ENCODE measurements around the gene NTRK1. TPM values are rescaled to one million over a fixed set of nuclear protein-coding genes. Genes with fewer than 3 reads are reported as not detected.

Gene NTRK1
- total RNA-seq, 8 experiments from 2014 or later, result 0.27 to 2.5 (median 0.61) TPM; not detected in 1

- H3K4me1 ChIP-seq (replicated peaks in 1 of 2), result peaks cover 48 to 65% of the 10 kb centered on the region in 2 donors
- 46 to 100% (median 56%) methylated on average over 1 to 7 of the region's 7 CpGs; no CpG with 5 or more reads in 6 of the 10 experiments for WGBS, 10 experiments
- in situ Hi-C loops (cut with MboI; ENCODE audit: low pct_unique_long_range_greater_than_20kb in 2 of 9, low sequenced_read_pairs in 9 of 9, unreplicated experiment in 9 of 9), result loop anchor here in 2 of 9 experiments (25.0 kb wide), 1 partner anchor 176 kb away; the partner anchor contains the start of gene NES (in 2 of the 2)
- ATAC-seq (replicated peaks in 6 of 8), result no peak
- H3K27ac ChIP-seq, result no peak overlapping the region
- H3K4me3 ChIP-seq, result no peak overlapping the region
These were observed 3.0 kb downstream of the NTRK1 start for GRCh38 chr1:156863631-156864030.

- Histone ChIP-seq H3K27ac (no peak overlapping the region), H3K4me1 (replicated peaks in 1 of 2) (peaks cover 41 to 55% of the 10 kb centered on the region in 2 donors), H3K4me3 (no peak overlapping the region)
- in situ Hi-C loops (cut with MboI; ENCODE audit: low pct_unique_long_range_greater_than_20kb in 2 of 9, low sequenced_read_pairs in 9 of 9, unreplicated experiment in 9 of 9), result loop anchor here in 2 of 9 experiments (25.0 kb wide), 1 partner anchor 177 kb away; the partner anchor contains the start of gene NES (in 2 of the 2)
- ATAC-seq (replicated peaks in 6 of 8), result no peak
- 80 to 100% (median 96%) methylated on average over 1 to 3 of the region's 4 CpGs; no CpG with 5 or more reads in 6 of the 10 experiments for WGBS, 10 experiments
These were observed 4.1 kb downstream of the NTRK1 start for GRCh38 chr1:156864796-156865195.

GRCh38 chr1:156865258-156865657 lies 4.6 kb downstream of the NTRK1 start:
- ATAC-seq (replicated peaks in 6 of 8), result no peak
- WGBS, 10 experiments, result 40 to 92% (median 69%) methylated on average over 1 to 9 of the region's 9 CpGs; no CpG with 5 or more reads in 1 of the 10 experiments

GRCh38 chr1:156865865-156866248 lies 5.2 kb downstream of the NTRK1 start:
- Histone ChIP-seq H3K4me3 (no peak overlapping the region), H3K4me1 (replicated peaks in 1 of 2) (peaks cover 30 to 47% of the 10 kb centered on the region in 2 donors), H3K27ac (no peak overlapping the region)
- no peak for ATAC-seq (replicated peaks in 6 of 8)
- WGBS, 10 experiments, result 65 to 80% (median 72%) methylated on average over 1 to 4 of the region's 4 CpGs; no CpG with 5 or more reads in 4 of the 10 experiments
- in situ Hi-C loops (cut with MboI; ENCODE audit: low pct_unique_long_range_greater_than_20kb in 2 of 9, low sequenced_read_pairs in 9 of 9, unreplicated experiment in 9 of 9), result loop anchor here in 2 of 9 experiments (25.0 kb wide), 1 partner anchor 179 kb away; the partner anchor contains the start of gene NES (in 2 of the 2)

More at GRCh38 chr1:156865258-156865657, 4.6 kb downstream of the NTRK1 start:
- in situ Hi-C loops (cut with MboI; ENCODE audit: low pct_unique_long_range_greater_than_20kb in 2 of 9, low sequenced_read_pairs in 9 of 9, unreplicated experiment in 9 of 9), result loop anchor here in 2 of 9 experiments (25.0 kb wide), 1 partner anchor 178 kb away; the partner anchor contains the start of gene NES (in 2 of the 2)
- Histone ChIP-seq H3K27ac (no peak overlapping the region), H3K4me1 (replicated peaks in 1 of 2) (peaks cover 36 to 50% of the 10 kb centered on the region in 2 donors), H3K4me3 (no peak overlapping the region)

- no peak overlapping the region for H3K27ac ChIP-seq
- WGBS, 10 experiments, result 4 to 20% (median 7%) methylated on average over 1 to 3 of the region's 12 CpGs; no CpG with 5 or more reads in 7 of the 10 experiments
- peak in 2 of 8 experiments; percentile 9 to 38 for ATAC-seq (replicated peaks in 6 of 8)
- H3K4me3 ChIP-seq, result no peak overlapping the region
- peaks cover 25 to 42% of the 10 kb centered on the region in 2 donors for H3K4me1 ChIP-seq (replicated peaks in 1 of 2)
- in situ Hi-C loops (cut with MboI; ENCODE audit: low pct_unique_long_range_greater_than_20kb in 2 of 9, low sequenced_read_pairs in 9 of 9, unreplicated experiment in 9 of 9), result loop anchor here in 2 of 9 experiments (25.0 kb wide), 1 partner anchor 179 kb away; the partner anchor contains the start of gene NES (in 2 of the 2)
These were observed 5.7 kb downstream of the NTRK1 start for GRCh38 chr1:156866249-156866909.

GRCh38 chr1:156868341-156868740 lies 7.7 kb downstream of the NTRK1 start:
- WGBS, 10 experiments, result 59 to 67% methylated on average over 3 to 9 of the region's 13 CpGs; no CpG with 5 or more reads in 8 of the 10 experiments
- Histone ChIP-seq H3K4me1 (replicated peaks in 1 of 2) (peaks cover 15 to 22% of the 10 kb centered on the region in 2 donors), H3K27ac (no peak overlapping the region), H3K4me3 (no peak overlapping the region)
- peak in 1 of 8 experiments; percentile 12 for ATAC-seq (replicated peaks in 6 of 8)
- in situ Hi-C loops (cut with MboI; ENCODE audit: low pct_unique_long_range_greater_than_20kb in 2 of 9, low sequenced_read_pairs in 9 of 9, unreplicated experiment in 9 of 9), result loop anchor here in 2 of 9 experiments (25.0 kb wide), 1 partner anchor 181 kb away; the partner anchor contains the start of gene NES (in 2 of the 2)

GRCh38 chr1:156869455-156869854 lies 8.8 kb downstream of the NTRK1 start:
- Histone ChIP-seq H3K4me1 (replicated peaks in 1 of 2) (peaks cover 15 to 20% of the 10 kb centered on the region in 2 donors), H3K27ac (no peak overlapping the region), H3K4me3 (no peak overlapping the region)
- in situ Hi-C loops (cut with MboI; ENCODE audit: low pct_unique_long_range_greater_than_20kb in 2 of 9, low sequenced_read_pairs in 9 of 9, unreplicated experiment in 9 of 9), result loop anchor here in 2 of 9 experiments (25.0 kb wide), 1 partner anchor 182 kb away; the partner anchor contains the start of gene NES (in 2 of the 2)
- ATAC-seq (replicated peaks in 6 of 8), result no peak
- 17 to 100% (median 94%) methylated on average over 1 to 8 of the region's 9 CpGs; no CpG with 5 or more reads in 2 of the 10 experiments for WGBS, 10 experiments

GRCh38 chr1:156873659-156874058 lies 13.0 kb downstream of the NTRK1 start:
- Histone ChIP-seq H3K4me1 (replicated peaks in 1 of 2) (peaks cover 15 to 23% of the 10 kb centered on the region in 2 donors), H3K4me3 (no peak overlapping the region), H3K27ac (no peak overlapping the region)
- in situ Hi-C loops (cut with MboI; ENCODE audit: low pct_unique_long_range_greater_than_20kb in 2 of 9, low sequenced_read_pairs in 9 of 9, unreplicated experiment in 9 of 9), result loop anchor here in 2 of 9 experiments (25.0 kb wide), 1 partner anchor 186 kb away; the partner anchor contains the start of gene NES (in 2 of the 2)
- no peak for ATAC-seq (replicated peaks in 6 of 8)
- 64 to 98% (median 89%) methylated on average over 3 to 14 of the region's 18 CpGs; no CpG with 5 or more reads in 5 of the 10 experiments for WGBS, 10 experiments

GRCh38 chr1:156874142-156874541 lies 13.5 kb downstream of the NTRK1 start:
- Histone ChIP-seq H3K4me1 (replicated peaks in 1 of 2) (peaks cover 15 to 23% of the 10 kb centered on the region in 2 donors), H3K27ac (no peak overlapping the region), H3K4me3 (no peak overlapping the region)
- peak in 1 of 8 experiments; percentile 11 for ATAC-seq (replicated peaks in 6 of 8)
- in situ Hi-C loops (cut with MboI; ENCODE audit: low pct_unique_long_range_greater_than_20kb in 2 of 9, low sequenced_read_pairs in 9 of 9, unreplicated experiment in 9 of 9), result loop anchor here in 2 of 9 experiments (25.0 kb wide), 1 partner anchor 187 kb away; the partner anchor contains the start of gene NES (in 2 of the 2)
- WGBS, 10 experiments, result 65 to 100% (median 77%) methylated on average over 1 to 5 of the region's 5 CpGs; no CpG with 5 or more reads in 5 of the 10 experiments

GRCh38 chr1:156874572-156875340 lies 14.1 kb downstream of the NTRK1 start:
- peak in 4 of 8 experiments; percentile 13 to 20 (median 13) for ATAC-seq (replicated peaks in 6 of 8)
- H3K4me3 ChIP-seq, result no peak overlapping the region
- in situ Hi-C loops (cut with MboI; ENCODE audit: low pct_unique_long_range_greater_than_20kb in 2 of 9, low sequenced_read_pairs in 9 of 9, unreplicated experiment in 9 of 9), result loop anchor here in 2 of 9 experiments (25.0 kb wide), 1 partner anchor 187 kb away; the partner anchor contains the start of gene NES (in 2 of the 2)
- WGBS, 10 experiments, result 0 to 95% (median 60%) methylated on average over 1 to 7 of the region's 16 CpGs; no CpG with 5 or more reads in 1 of the 10 experiments
- H3K27ac ChIP-seq, result no peak overlapping the region
- H3K4me1 ChIP-seq (replicated peaks in 1 of 2), result peaks cover 15 to 23% of the 10 kb centered on the region in 2 donors

- Histone ChIP-seq H3K27ac (no peak overlapping the region), H3K4me1 (replicated peaks in 1 of 2) (peaks cover 15 to 23% of the 10 kb centered on the region in 2 donors), H3K4me3 (no peak overlapping the region)
- peak in 2 of 8 experiments; percentile 7 to 10 for ATAC-seq (replicated peaks in 6 of 8)
- 80% methylated on average over 1 to 2 of the region's 5 CpGs; no CpG with 5 or more reads in 8 of the 10 experiments for WGBS, 10 experiments
- in situ Hi-C loops (cut with MboI; ENCODE audit: low pct_unique_long_range_greater_than_20kb in 2 of 9, low sequenced_read_pairs in 9 of 9, unreplicated experiment in 9 of 9), result no loop called here
These were observed 14.6 kb downstream of the NTRK1 start for GRCh38 chr1:156875341-156875615.

- WGBS, 10 experiments, result 8 to 53% (median 25%) methylated on average over 4 to 8 of the region's 21 CpGs; no CpG with 5 or more reads in 7 of the 10 experiments
- in situ Hi-C loops (cut with MboI; ENCODE audit: low pct_unique_long_range_greater_than_20kb in 2 of 9, low sequenced_read_pairs in 9 of 9, unreplicated experiment in 9 of 9), result no loop called here
- ATAC-seq (replicated peaks in 6 of 8), result peak in 6 of 8 experiments; percentile 47 to 73 (median 58)
These were observed 15.6 kb downstream of the NTRK1 start for GRCh38 chr1:156876281-156876680.

More at GRCh38 chr1:156876281-156876680, 15.6 kb downstream of the NTRK1 start:
- no peak overlapping the region for H3K4me3 ChIP-seq
- peaks cover 16 to 28% of the 10 kb centered on the region in 2 donors for H3K4me1 ChIP-seq (replicated peaks in 1 of 2)
- no peak overlapping the region for H3K27ac ChIP-seq
